ENCODE measurements around the gene PPP1R12B.

PPP1R12B gene

GRCh38 chr1:202348509-202349205 lies at the start of gene PPP1R12B:
PPP1R12B (plus strand) TSS chr1:202348699; CDS start chr1:202348852, 153 bp downstream.
- DNase-seq = peak; percentile 99

GRCh38 chr1:202302166-202302565 lies 46.3 kb upstream of the PPP1R12B start:
- no peak for DNase-seq

GRCh38 chr1:202304375-202304774 lies 44.1 kb upstream of the PPP1R12B start:
- no peak for DNase-seq

GRCh38 chr1:202305168-202305567 lies 43.3 kb upstream of the PPP1R12B start:
- no peak for DNase-seq

- DNase-seq = no peak
Observed at GRCh38 chr1:202306535-202307345, 41.8 kb upstream of the PPP1R12B start.

- DNase-seq = no peak
Observed at GRCh38 chr1:202310071-202310725, 38.3 kb upstream of the PPP1R12B start.

- no peak for DNase-seq
Observed at GRCh38 chr1:202310746-202311145, 37.8 kb upstream of the PPP1R12B start.

- DNase-seq = no peak
Observed at GRCh38 chr1:202311875-202312635, 36.4 kb upstream of the PPP1R12B start.

- DNase-seq = peak; percentile 60 to 70
Observed at GRCh38 chr1:202315576-202316168, 32.8 kb upstream of the PPP1R12B start.

- no peak for DNase-seq
Observed at GRCh38 chr1:202316186-202316585, 32.3 kb upstream of the PPP1R12B start.

GRCh38 chr1:202317941-202318925 lies 30.3 kb upstream of the PPP1R12B start:
- DNase-seq = no peak

- no peak for DNase-seq
Observed at GRCh38 chr1:202319381-202320080, 29.0 kb upstream of the PPP1R12B start.

- DNase-seq = no peak
Observed at GRCh38 chr1:202320081-202320405, 28.5 kb upstream of the PPP1R12B start.

- DNase-seq = no peak
Observed at GRCh38 chr1:202323731-202324130, 24.8 kb upstream of the PPP1R12B start.

- no peak for DNase-seq
Observed at GRCh38 chr1:202324646-202325045, 23.9 kb upstream of the PPP1R12B start.

- peak; percentile 5 to 16 for DNase-seq
Observed at GRCh38 chr1:202329891-202330290, 18.6 kb upstream of the PPP1R12B start.

GRCh38 chr1:202333861-202334260 lies 14.6 kb upstream of the PPP1R12B start:
- no peak for DNase-seq

- peak; percentile 75 to 85 for DNase-seq
Observed at GRCh38 chr1:202343652-202344349, 4.7 kb upstream of the PPP1R12B start.

GRCh38 chr1:202348005-202348508 lies 442 bp upstream of the PPP1R12B start:
- no peak for DNase-seq

Data from Kasumi-1 (cell line).